Measurements from ENCODE around the gene G6PC1. TPM values are rescaled to one million over a fixed set of nuclear protein-coding genes. Genes with fewer than 3 reads are reported as not detected.

Gene G6PC1
- total and polyA plus RNA-seq, 2 experiments from 2014 or later: not detected

GRCh38 chr17:42950044-42950783 lies 49.6 kb downstream of the G6PC1 start (continued):
- no peak for TF ChIP-seq ZNF462 (CRISPR knock-in tag; IDR thresholded peaks at IDR 0.05)

Small RNAs within 50 kb of the gene (small RNA-seq; reads per million reads assigned to genes)
- gene RF00561 (ENCODE audit: low replicate concordance) (not detected), gene RNU6-287P (ENCODE audit: low replicate concordance) (not detected)

Other genes starting within 250 kb of the G6PC1 start
- gene TUBG2, start 241.5 kb upstream of the G6PC1 start, total RNA-seq (2014; rRNA removed; shearing (Covaris generic)): 15.3 and 18.2 TPM in 2 replicates
- 16.5 and 19.0 TPM in 2 replicates for gene TUBG2, start 241.5 kb upstream of the G6PC1 start, polyA plus RNA-seq (2016; fragmentation: Nextera tagmentation; extraction: Ambion mirVana)
- gene PLEKHH3, start 223.8 kb upstream of the G6PC1 start, total RNA-seq (2014; rRNA removed; shearing (Covaris generic)): 24.2 and 24.8 TPM in 2 replicates
- gene PLEKHH3, start 223.8 kb upstream of the G6PC1 start, polyA plus RNA-seq (2016; fragmentation: Nextera tagmentation; extraction: Ambion mirVana): 10.9 and 13.8 TPM in 2 replicates
- gene CCR10, start 219.0 kb upstream of the G6PC1 start, total RNA-seq (2014; rRNA removed; shearing (Covaris generic)): 1.1 and 1.7 TPM in 2 replicates
- 2.7 and 3.0 TPM in 2 replicates for gene CCR10, start 219.0 kb upstream of the G6PC1 start, polyA plus RNA-seq (2016; fragmentation: Nextera tagmentation; extraction: Ambion mirVana)
- gene CNTNAP1, start 218.3 kb upstream of the G6PC1 start, total RNA-seq (2014; rRNA removed; shearing (Covaris generic)): 2.9 and 5.0 TPM in 2 replicates
- 0.75 and 1.3 TPM in 2 replicates for gene CNTNAP1, start 218.3 kb upstream of the G6PC1 start, polyA plus RNA-seq (2016; fragmentation: Nextera tagmentation; extraction: Ambion mirVana)
- gene EZH1, start 155.8 kb upstream of the G6PC1 start, total RNA-seq (2014; rRNA removed; shearing (Covaris generic)): 16.3 and 16.9 TPM in 2 replicates
- 17.5 and 18.0 TPM in 2 replicates for gene EZH1, start 155.8 kb upstream of the G6PC1 start, polyA plus RNA-seq (2016; fragmentation: Nextera tagmentation; extraction: Ambion mirVana)
- gene RAMP2, start 139.6 kb upstream of the G6PC1 start, total RNA-seq (2014; rRNA removed; shearing (Covaris generic)): 2.6 and 8.8 TPM in 2 replicates
- 28.3 and 29.5 TPM in 2 replicates for gene RAMP2, start 139.6 kb upstream of the G6PC1 start, polyA plus RNA-seq (2016; fragmentation: Nextera tagmentation; extraction: Ambion mirVana)
- gene VPS25, start 127.3 kb upstream of the G6PC1 start, total RNA-seq (2014; rRNA removed; shearing (Covaris generic)): 110 and 129 TPM in 2 replicates
- gene VPS25, start 127.3 kb upstream of the G6PC1 start, polyA plus RNA-seq (2016; fragmentation: Nextera tagmentation; extraction: Ambion mirVana): 93.5 and 105 TPM in 2 replicates
- gene WNK4, start 120.2 kb upstream of the G6PC1 start, total RNA-seq (2014; rRNA removed; shearing (Covaris generic)): 0.10 and 0.54 TPM in 2 replicates
- 0.65 and 0.83 TPM in 2 replicates for gene WNK4, start 120.2 kb upstream of the G6PC1 start, polyA plus RNA-seq (2016; fragmentation: Nextera tagmentation; extraction: Ambion mirVana)
- 57.6 and 81.2 TPM in 2 replicates for gene COA3, start 102.1 kb upstream of the G6PC1 start, total RNA-seq (2014; rRNA removed; shearing (Covaris generic))
- gene COA3, start 102.1 kb upstream of the G6PC1 start, polyA plus RNA-seq (2016; fragmentation: Nextera tagmentation; extraction: Ambion mirVana): 123 and 138 TPM in 2 replicates
- not detected in 2 replicates for gene CNTD1, start 101.9 kb upstream of the G6PC1 start, total RNA-seq (2014; rRNA removed; shearing (Covaris generic))
- gene CNTD1, start 101.9 kb upstream of the G6PC1 start, polyA plus RNA-seq (2016; fragmentation: Nextera tagmentation; extraction: Ambion mirVana): 0.80 and 1.1 TPM in 2 replicates
- gene BECN1, start 76.5 kb upstream of the G6PC1 start, total RNA-seq (2014; rRNA removed; shearing (Covaris generic)): 54.8 and 57.2 TPM in 2 replicates
- gene BECN1, start 76.5 kb upstream of the G6PC1 start, polyA plus RNA-seq (2016; fragmentation: Nextera tagmentation; extraction: Ambion mirVana): 35.5 and 41.8 TPM in 2 replicates
- gene PSME3, start 67.4 kb upstream of the G6PC1 start, total RNA-seq (2014; rRNA removed; shearing (Covaris generic)): 178 and 201 TPM in 2 replicates
- gene PSME3, start 67.4 kb upstream of the G6PC1 start, polyA plus RNA-seq (2016; fragmentation: Nextera tagmentation; extraction: Ambion mirVana): 85.2 and 93.5 TPM in 2 replicates
- gene AOC2, start 56.2 kb upstream of the G6PC1 start, total RNA-seq (2014; rRNA removed; shearing (Covaris generic)): 5.7 and 5.8 TPM in 2 replicates
- 2.0 and 2.1 TPM in 2 replicates for gene AOC2, start 56.2 kb upstream of the G6PC1 start, polyA plus RNA-seq (2016; fragmentation: Nextera tagmentation; extraction: Ambion mirVana)
- 1.4 and 1.6 TPM in 2 replicates for gene AOC3, start 49.6 kb upstream of the G6PC1 start, total RNA-seq (2014; rRNA removed; shearing (Covaris generic))
- gene AOC3, start 49.6 kb upstream of the G6PC1 start, polyA plus RNA-seq (2016; fragmentation: Nextera tagmentation; extraction: Ambion mirVana): 1.7 and 2.6 TPM in 2 replicates
- 25.7 and 28.4 TPM in 2 replicates for gene AARSD1, start 63.7 kb downstream of the G6PC1 start, total RNA-seq (2014; rRNA removed; shearing (Covaris generic))
- gene AARSD1, start 63.7 kb downstream of the G6PC1 start, polyA plus RNA-seq (2016; fragmentation: Nextera tagmentation; extraction: Ambion mirVana): 69.6 and 74.4 TPM in 2 replicates
- gene PTGES3L, start 79.3 kb downstream of the G6PC1 start, total RNA-seq (2014; rRNA removed; shearing (Covaris generic)): 2.3 and 7.7 TPM in 2 replicates
- gene PTGES3L, start 79.3 kb downstream of the G6PC1 start, polyA plus RNA-seq (2016; fragmentation: Nextera tagmentation; extraction: Ambion mirVana): 2.0 and 2.5 TPM in 2 replicates
- 11.1 and 11.9 TPM in 2 replicates for gene RUNDC1, start 79.8 kb downstream of the G6PC1 start, total RNA-seq (2014; rRNA removed; shearing (Covaris generic))
- gene RUNDC1, start 79.8 kb downstream of the G6PC1 start, polyA plus RNA-seq (2016; fragmentation: Nextera tagmentation; extraction: Ambion mirVana): 6.1 and 6.9 TPM in 2 replicates
- 1,307 and 1,784 TPM in 2 replicates for gene RPL27, start 97.6 kb downstream of the G6PC1 start, total RNA-seq (2014; rRNA removed; shearing (Covaris generic))
- gene RPL27, start 97.6 kb downstream of the G6PC1 start, polyA plus RNA-seq (2016; fragmentation: Nextera tagmentation; extraction: Ambion mirVana): 2,722 and 2,793 TPM in 2 replicates
- gene IFI35, start 106.0 kb downstream of the G6PC1 start, total RNA-seq (2014; rRNA removed; shearing (Covaris generic)): 2.3 and 3.3 TPM in 2 replicates
- gene IFI35, start 106.0 kb downstream of the G6PC1 start, polyA plus RNA-seq (2016; fragmentation: Nextera tagmentation; extraction: Ambion mirVana): 1.5 and 1.8 TPM in 2 replicates
- 227 and 300 TPM in 2 replicates for gene VAT1, start 121.6 kb downstream of the G6PC1 start, total RNA-seq (2014; rRNA removed; shearing (Covaris generic))
- gene VAT1, start 121.6 kb downstream of the G6PC1 start, polyA plus RNA-seq (2016; fragmentation: Nextera tagmentation; extraction: Ambion mirVana): 233 and 267 TPM in 2 replicates
- gene RND2, start 124.4 kb downstream of the G6PC1 start, total RNA-seq (2014; rRNA removed; shearing (Covaris generic)): 20.8 and 22.9 TPM in 2 replicates
- gene RND2, start 124.4 kb downstream of the G6PC1 start, polyA plus RNA-seq (2016; fragmentation: Nextera tagmentation; extraction: Ambion mirVana): 18.5 and 20.4 TPM in 2 replicates
- gene BRCA1, start 224.6 kb downstream of the G6PC1 start, total RNA-seq (2014; rRNA removed; shearing (Covaris generic)): 31.9 and 45.9 TPM in 2 replicates
- gene BRCA1, start 224.6 kb downstream of the G6PC1 start, polyA plus RNA-seq (2016; fragmentation: Nextera tagmentation; extraction: Ambion mirVana): 37.8 and 43.2 TPM in 2 replicates